HepG2 (cell line): ENCODE measurements around the gene USP5. TPM values are rescaled to one million over a fixed set of nuclear protein-coding genes. Genes with fewer than 3 reads are reported as not detected.

ENCODE experiments used
- ARID4A ChIP-seq: sonication (generic); formaldehyde crosslinking; IDR thresholded peaks from 2 replicates; pipeline ENCODE4 v1.5.0; 2020; ENCODE audit warnings: mild to moderate bottlenecking, missing genetic modification reagents, borderline replicate concordance
- ARID5B ChIP-seq: IDR thresholded peaks from 2 replicates; pipeline ENCODE4 v1.4.0; 2020; ENCODE audit warnings: mild to moderate bottlenecking, missing genetic modification reagents
- HMGXB3 ChIP-seq: sonication (generic); formaldehyde crosslinking; IDR thresholded peaks from 2 replicates; pipeline ENCODE4 v1.4.0; 2020; ENCODE audit warnings: missing genetic modification reagents, borderline replicate concordance
- KLF11 ChIP-seq: IDR thresholded peaks from 2 replicates; pipeline ENCODE4 v1.6.1; 2016; ENCODE audit warnings: missing compliant biosample characterization
- RELA ChIP-seq: sonication (generic); formaldehyde crosslinking; IDR thresholded peaks from 2 replicates; pipeline ENCODE4 v1.4.0; 2020; ENCODE audit warnings: missing genetic modification reagents
- SMARCC2 ChIP-seq: fragments of 450-650 bp; IDR thresholded peaks from 2 replicates; pipeline ENCODE4 v1.6.1; 2017; ENCODE audit warnings: antibody characterized with exemption, mild to moderate bottlenecking
- TAF15 ChIP-seq: fragments of 200-400 bp; formaldehyde crosslinking; IDR thresholded peaks from one replicate; pipeline ENCODE4 v1.6.1; 2018; ENCODE audit warnings: mild to moderate bottlenecking, low read depth, low read length; ENCODE audit not compliant: poor library complexity, severe bottlenecking
- ZBTB33 ChIP-seq: sonication (generic); formaldehyde crosslinking; IDR thresholded peaks from 2 replicates; pipeline ENCODE4 v1.4.0; 2020; ENCODE audit warnings: missing genetic modification reagents
- ZNF251 ChIP-seq: sonication (generic); formaldehyde crosslinking; IDR thresholded peaks from 2 replicates; pipeline ENCODE4 v1.9.0; 2021; ENCODE audit warnings: mild to moderate bottlenecking, missing genetic modification reagents
- ZNF333 ChIP-seq: sonication (generic); formaldehyde crosslinking; IDR thresholded peaks from 2 replicates; pipeline ENCODE4 v1.4.0; 2020; ENCODE audit warnings: mild to moderate bottlenecking, missing genetic modification reagents, borderline replicate concordance
- ZNF615 ChIP-seq: sonication (generic); formaldehyde crosslinking; IDR thresholded peaks from 2 replicates; pipeline ENCODE4 v1.5.0; 2020; ENCODE audit warnings: mild to moderate bottlenecking, missing genetic modification reagents, borderline replicate concordance
- ZNF616 ChIP-seq: sonication (generic); formaldehyde crosslinking; IDR thresholded peaks from 2 replicates; pipeline ENCODE4 v1.5.0; 2020; ENCODE audit warnings: low read depth, mild to moderate bottlenecking, missing genetic modification reagents
- ZNF816 ChIP-seq: sonication (generic); formaldehyde crosslinking; IDR thresholded peaks from 2 replicates; pipeline ENCODE4 v1.8.0; 2022; ENCODE audit warnings: missing genetic modification reagents, mild to moderate bottlenecking, borderline replicate concordance
- polyA plus RNA-seq, 8 experiments: library from polyadenylated mRNA; depleted of rRNA in 3 of 8; stranded (reverse) in 7 of 8; unstranded in 1 of 8; fragments of >200 nt; fragmentation: Illumina TruSeq in 4 of 8; extraction: Trizol in 4 of 8; gene quantifications; 2 replicates each; pipeline versions ENCODE4 v1.2.1 to v1.2.3, GENCODE V29; 2011 to 2016; ENCODE audit warnings: low read depth in 4 of 8, missing spikeins in 1 of 8, mixed read lengths in 1 of 8; ENCODE audit not compliant: insufficient read depth in 1 of 8
- total RNA-seq, 5 experiments: library from RNA; depleted of rRNA; stranded (reverse); fragments of >200 nt; fragmentation: Illumina TruSeq; extraction: Trizol; gene quantifications; 2 replicates each; pipeline ENCODE4 v1.2.3, GENCODE V29; 2016; ENCODE audit warnings: low read depth in 1 of 5

The USP5 gene
- total and polyA plus RNA-seq, 2 of the 13 experiments (the other 11 are each of a cell fraction or from before 2014, with no cell fraction given) = 39.6 to 56.0 TPM

GRCh38 chr12:6873094-6874014 is 21.4 kb downstream of the USP5 start, which contains the start of gene SPSB2 (continued):
- TF ChIP-seq ZNF616 (no peak), TAF15 (no peak), ZBTB33 (CRISPR knock-in tag) (no peak), KLF11 (CRISPR knock-in tag) (no peak), ARID4A (peak; percentile 70; the same call in 1 of the 2 replicates), ZNF816 (peak; percentile 88; the same call in 1 of the 2 replicates), ZNF251 (CRISPR knock-in tag) (no peak), RELA (CRISPR knock-in tag) (no peak), ARID5B (CRISPR knock-in tag) (peak; percentile 59; the same call in 1 of the 2 replicates), HMGXB3 (no peak; the same call in 1 of the 2 replicates), ZNF615 (CRISPR knock-in tag) (no peak), SMARCC2 (no peak), ZNF333 (no peak)
